HG03575 (cell line): ENCODE measurements around the gene ATP4A.

ENCODE experiments used
- ATAC-seq: cut with Tn5 transposase; IDR thresholded peaks from one replicate; pipeline ENCODE4 v1.9.1; 2021; ENCODE audit not compliant: unreplicated experiment, insufficient number of reproducible peaks, low FRiP score; ENCODE audit errors: extremely low read depth

ATP4A gene

DNA sequence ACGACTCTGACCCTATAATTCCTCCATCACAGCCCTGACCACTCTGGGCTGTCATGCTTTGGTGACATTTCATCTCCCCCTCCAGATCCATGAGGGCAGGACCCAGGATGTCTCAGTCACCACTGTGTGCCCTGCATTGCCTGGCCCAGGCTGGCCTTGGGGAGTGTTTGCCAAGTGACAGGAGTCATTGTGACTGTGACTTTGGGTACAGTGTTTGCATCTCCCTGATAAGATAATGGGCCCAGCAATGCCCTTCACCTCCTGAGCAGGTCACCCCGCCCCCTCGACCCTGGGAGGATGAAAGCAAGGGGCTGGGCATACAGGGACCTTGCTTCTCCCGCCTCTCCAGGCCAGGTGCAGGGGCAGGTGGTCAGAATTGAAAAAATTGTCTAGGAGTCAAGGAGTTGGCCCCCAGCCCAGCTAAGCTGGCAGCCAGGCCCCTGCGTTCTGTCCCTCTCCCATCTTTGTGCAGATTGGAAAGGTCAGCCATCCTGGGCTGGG, 5.9 kb upstream of the ATP4A start:
- no peak for ATAC-seq

DNA sequence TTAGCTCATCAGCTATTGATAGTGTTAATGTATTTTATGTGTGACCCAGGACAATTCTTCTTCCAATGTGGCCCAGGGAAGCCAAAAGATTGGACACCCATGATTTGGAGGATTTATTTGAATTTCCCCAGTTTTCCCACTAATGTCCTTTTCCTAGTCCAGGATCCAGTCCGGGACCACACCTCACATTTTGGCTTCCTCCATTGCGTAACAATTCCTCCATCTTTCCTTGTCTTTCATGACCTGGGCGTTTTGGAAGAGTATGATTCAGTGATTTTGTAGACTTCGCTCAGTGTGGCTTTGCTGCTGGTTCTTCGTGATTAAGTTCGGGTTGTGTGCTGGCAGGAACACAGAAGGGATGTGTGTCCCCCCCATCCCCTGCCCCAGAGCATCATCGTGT, 3.3 kb upstream of the ATP4A start:
- ATAC-seq: no peak

- no peak for ATAC-seq
These were observed 1.8 kb upstream of the ATP4A start for GRCh38 chr19:35565016-35565856.

- no peak for ATAC-seq
These were observed 682 bp downstream of the ATP4A start for GRCh38 chr19:35562776-35563175.

DNA sequence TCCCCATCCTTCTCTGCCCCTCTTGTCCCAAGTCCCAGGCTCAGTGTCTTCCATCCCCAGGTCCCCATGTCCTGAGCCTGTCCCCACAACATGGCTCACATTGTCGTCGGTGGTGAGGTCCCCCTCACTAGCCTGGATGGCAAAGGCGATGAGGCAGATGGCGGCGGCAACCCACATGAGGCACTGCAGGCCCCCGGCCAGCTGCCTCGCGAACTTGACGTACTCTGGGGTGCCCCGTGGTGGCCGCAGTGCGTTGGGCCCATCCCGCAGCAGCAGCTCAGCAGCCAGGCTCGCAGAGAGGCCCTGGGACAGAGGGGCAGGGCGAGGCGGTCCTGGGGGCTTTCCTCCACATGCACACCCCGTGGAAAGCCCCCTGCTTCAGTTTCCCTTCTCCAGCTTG, 1.1 kb downstream of the ATP4A start:
- no peak for ATAC-seq

GRCh38 chr19:35561436-35561835, 2.0 kb downstream of the ATP4A start:
- no peak for ATAC-seq

GRCh38 chr19:35560677-35561076, 2.8 kb downstream of the ATP4A start:
- ATAC-seq: no peak

DNA sequence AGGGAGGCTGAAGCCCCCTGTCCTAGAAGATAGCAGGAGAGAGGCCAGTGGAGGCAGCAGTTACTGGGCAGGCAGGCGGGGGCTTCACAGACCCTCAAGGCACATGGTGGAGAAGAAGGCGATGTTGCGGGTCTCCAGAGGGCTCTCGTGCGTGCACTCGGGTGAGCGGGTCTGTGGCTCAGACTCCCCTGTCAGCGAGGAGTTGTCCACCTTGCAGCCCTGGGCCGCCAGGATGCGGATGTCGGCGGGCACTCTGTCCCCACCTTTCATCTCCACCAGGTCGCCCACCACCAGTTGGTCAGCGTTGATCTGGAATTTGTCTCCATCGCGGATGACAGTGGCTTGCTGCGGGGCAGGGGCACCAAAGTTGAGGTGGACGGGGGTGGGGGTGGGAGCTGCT, 3.2 kb downstream of the ATP4A start:
- no peak for ATAC-seq

GRCh38 chr19:35559781-35560180, 3.7 kb downstream of the ATP4A start:
- ATAC-seq: no peak

DNA sequence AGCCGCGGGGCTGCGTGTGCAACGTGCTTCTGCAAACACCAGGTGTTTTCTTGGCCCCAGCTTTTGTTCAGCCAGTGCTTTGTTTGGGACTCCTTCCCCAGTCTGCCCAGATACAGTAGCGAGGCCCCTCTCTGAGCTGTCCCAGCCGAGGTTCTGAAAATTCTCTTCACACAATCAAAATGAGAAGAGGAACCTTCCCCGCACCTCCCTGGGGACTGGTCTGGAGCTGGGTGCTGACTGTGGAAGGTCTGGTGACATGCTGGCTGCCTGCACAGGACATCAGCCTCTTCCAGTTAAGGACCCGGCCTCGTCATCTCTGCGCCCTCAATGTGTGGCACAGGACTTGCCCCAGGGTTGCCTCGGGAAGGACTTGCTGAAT, 4.2 kb downstream of the ATP4A start:
- ATAC-seq: no peak

- no peak for ATAC-seq
These were observed 4.8 kb downstream of the ATP4A start for GRCh38 chr19:35558400-35559280.

DNA sequence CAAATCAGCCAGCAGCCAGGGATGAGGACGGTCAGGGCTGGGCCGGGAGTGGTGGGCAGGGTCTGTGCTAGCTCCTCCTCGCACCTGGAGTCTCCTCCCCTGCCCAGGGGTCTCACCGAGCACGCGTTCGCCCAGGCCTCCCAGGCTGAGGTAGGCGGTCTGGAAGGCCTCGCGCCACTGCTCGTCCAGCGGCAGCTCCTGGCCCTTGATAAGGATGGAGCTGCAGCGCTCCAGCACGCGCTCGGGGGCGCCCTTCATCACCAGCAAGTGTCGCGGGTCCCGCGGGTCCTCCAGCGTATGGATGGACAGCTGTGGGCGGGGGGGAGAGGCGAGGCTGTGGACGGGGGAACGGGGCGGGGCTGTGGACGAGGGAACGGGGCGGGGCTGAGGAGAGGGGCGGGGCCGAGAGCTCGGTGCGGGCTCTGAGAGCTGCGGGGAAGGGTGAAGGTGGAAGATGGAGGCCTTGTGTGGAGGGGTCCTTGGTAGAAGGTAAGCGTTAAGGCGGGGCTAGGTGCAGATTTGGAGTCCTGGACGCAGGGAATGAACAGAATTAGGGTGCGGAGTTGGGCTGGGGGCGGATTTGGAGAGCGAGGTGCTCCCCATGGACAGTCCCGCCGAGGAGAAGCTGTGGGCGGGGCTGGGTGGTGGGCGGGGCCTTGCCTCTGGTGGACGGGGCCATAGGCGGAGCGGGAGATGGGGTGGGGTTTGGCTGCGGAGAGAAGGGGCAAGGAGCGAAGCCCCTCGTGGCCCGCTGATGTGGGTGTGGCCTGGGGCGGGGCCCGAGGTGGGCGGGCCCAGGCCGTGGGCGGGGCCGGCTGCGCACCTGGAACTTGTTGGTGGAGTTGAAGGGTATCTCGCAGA, 5.7 kb downstream of the ATP4A start:
- ATAC-seq: no peak

DNA sequence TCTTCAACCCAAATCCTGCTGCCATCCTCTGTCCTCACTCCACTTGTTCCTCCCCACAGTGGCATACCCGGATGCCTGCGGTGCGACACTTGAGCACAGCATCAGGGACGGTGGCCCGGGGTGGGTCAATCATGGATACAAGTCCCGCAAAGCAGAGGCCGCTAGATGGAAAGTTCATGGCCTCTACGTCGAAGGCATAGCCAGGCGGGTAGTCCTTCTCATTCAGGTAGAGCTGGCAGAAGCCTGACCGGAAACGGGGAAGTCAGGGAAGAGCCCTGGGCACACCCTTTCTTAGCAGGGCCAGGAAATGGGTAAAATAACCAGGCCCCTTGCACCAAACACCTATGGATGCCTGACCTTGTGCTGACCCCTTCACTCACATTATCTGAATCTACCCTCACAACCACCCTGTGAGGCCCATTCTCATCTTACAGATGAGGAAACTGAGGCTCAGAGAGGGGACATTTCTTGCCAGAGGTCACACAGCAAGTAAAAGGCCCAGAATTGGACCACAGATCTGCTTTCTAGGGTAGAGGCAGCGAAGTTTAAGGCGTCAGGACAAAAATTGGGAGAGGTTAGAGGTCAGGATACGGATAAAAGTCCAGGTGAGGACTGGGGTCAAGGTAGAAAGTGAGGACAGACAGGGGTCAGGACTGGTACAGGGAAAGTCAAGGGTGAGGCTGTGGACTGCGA, 6.5 kb downstream of the ATP4A start:
- no peak for ATAC-seq

DNA sequence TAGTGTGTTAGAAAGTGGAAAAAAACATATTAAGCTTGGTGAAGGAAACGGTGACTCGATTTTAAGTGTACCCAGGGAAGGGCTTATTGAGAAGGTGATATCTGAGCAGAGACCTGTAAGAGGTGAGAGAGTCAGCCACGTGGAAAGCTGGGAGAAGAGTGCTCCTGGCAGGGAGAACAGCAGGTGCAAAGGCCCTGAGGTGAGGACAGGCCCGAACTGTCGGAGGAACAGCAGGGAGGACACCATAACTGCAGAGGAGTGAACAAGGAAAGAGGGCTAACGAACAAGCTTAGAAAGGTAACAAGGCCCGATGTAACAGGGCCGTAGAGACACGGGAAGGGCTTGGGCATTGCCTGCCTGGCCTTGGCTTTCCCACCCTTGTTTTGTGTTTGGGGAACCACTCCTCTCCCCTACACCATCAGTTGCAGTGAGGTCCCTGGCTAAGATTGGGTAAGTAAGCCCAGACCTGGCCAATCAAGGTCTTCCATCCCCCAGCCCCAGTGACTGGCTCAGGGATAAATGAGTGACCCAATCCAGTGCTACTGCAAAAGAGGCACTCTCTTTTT, 7.3 kb downstream of the ATP4A start:
- no peak for ATAC-seq

GRCh38 chr19:35555301-35556005, 8.0 kb downstream of the ATP4A start:
- no peak for ATAC-seq

DNA sequence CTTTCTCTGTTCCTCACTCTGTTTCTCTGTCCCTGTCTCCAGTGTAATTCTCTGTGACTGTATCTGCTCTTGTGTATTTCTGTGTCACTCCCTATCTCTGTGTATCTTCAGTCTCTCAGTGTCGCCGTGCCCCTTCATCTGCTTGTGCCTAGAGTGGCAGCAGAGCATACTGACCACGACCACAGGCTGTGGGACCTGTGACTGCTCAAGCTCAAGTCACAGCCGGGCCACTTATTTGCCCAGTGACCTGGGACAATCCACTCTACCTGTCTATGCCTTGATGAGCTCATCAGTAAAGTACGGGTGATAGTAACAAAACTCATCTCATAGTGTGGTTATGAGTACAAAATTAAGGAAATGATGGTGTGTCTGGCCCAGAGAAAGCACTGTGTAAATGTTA, 9.4 kb downstream of the ATP4A start:
- no peak for ATAC-seq

DNA sequence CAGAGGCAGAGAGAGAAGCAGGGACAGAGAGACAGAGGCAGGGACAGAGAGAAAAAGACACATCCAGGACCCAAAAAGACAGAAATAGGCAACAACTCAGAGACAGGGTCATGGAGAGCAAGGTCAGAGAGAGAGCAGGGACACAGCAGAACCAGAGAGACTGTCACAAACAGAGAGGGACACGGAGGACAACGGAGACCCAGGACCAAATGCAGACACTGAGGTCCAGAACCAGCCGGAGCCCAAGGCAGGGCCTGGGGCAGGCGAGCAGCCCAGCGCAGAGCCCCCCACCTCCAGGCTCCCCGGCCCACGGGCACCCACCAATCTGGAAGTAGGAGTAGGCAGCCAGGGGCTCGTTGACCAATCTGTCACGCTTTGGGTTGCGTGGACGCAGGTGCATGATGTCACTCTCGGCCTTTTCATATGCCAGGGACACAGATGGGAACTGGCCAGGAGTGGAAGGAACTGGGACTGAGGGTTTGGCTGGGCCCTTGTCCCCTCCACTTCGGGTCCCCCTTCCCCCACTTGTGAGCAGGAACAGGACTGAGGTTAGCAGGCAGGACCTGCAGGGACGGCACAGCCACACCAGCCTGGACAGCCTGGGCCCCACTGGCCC, 10.0 kb downstream of the ATP4A start:
- ATAC-seq: no peak
